Measurements from ENCODE around the gene SHROOM3. TPM values are rescaled to one million over a fixed set of nuclear protein-coding genes. Genes with fewer than 3 reads are reported as not detected.

Gene SHROOM3
- total and polyA plus RNA-seq, 2 donors (not counting 1 experiment from before 2014, with no cell fraction given), result 0.91 to 1.5 TPM

DNA sequence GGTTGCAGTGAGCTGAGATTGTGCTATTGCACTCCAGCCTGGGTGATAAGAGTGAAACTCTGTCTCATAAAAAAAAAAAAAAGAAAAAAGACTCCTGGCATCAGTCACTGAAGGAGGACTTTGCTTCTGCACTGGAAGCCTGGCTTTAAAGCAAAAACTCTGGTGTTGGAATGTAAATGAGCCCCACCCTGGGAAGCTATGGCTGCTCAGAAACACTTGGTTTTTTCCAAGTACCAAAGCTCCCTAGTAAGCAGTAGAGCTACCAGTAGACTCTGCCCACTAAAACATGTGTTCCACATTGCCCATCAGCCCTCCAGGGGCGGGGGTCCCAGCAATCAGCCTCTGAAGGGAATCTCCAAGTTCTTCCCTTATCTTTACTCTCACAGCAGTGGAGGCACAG, 154.4 kb downstream of the SHROOM3 start:
- Histone ChIP-seq H3K79me2 (ENCODE audit: control insufficient read depth, insufficient read depth, low read length) (no peaks in the 10 kb centered on the region), H2AFZ (ENCODE audit: insufficient read depth, low read depth, low read length, poor library complexity, severe bottlenecking) (no peak overlapping the region), H3K27me3 (replicated peaks in 1 of 4; ENCODE audit: control extremely low read depth in 1 of 4, control insufficient read depth in 3 of 4, insufficient read depth in 4 of 4, low read length in 3 of 4) (peaks cover 0 to 15% (median 8%) of the 10 kb centered on the region in 4 experiments), H3K4me3 (ENCODE audit: control extremely low read depth in 1 of 5, extremely low read depth in 1 of 5, insufficient read depth in 1 of 5, low read depth in 2 of 5, low read length in 4 of 5) (no peak overlapping the region), H3K36me3 (replicated peaks in 1 of 2; ENCODE audit: control extremely low read depth in 1 of 2, control insufficient read depth in 1 of 2, extremely low read depth in 1 of 2, insufficient read depth in 2 of 2, low read length in 1 of 2) (no peaks in the 10 kb centered on the region), H3K4me2 (replicated peaks; ENCODE audit: low read depth, low read length, poor library complexity, severe bottlenecking) (no peak overlapping the region), H3K4me1 (ENCODE audit: control insufficient read depth in 2 of 2, insufficient read depth in 2 of 2, low read length in 2 of 2) (peaks cover 8 to 9% of the 10 kb centered on the region in 2 donors), H3K9ac (ENCODE audit: low read length) (no peak overlapping the region), H3K27ac (ENCODE audit: low read length in 2 of 2) (no peak overlapping the region), H4K20me1 (ENCODE audit: control insufficient read depth, insufficient read depth, low read length, poor library complexity, severe bottlenecking) (no peaks in the 10 kb centered on the region), H3K9me3 (ENCODE audit: control extremely low read depth in 1 of 3, control insufficient read depth in 2 of 3, insufficient read depth in 1 of 3, low read length in 2 of 3) (peaks cover 0 to 3% (median 0%) of the 10 kb centered on the region in 3 donors)
- Mint-ChIP-seq H3K27ac (no peak overlapping the region), H3K9me3 (ENCODE audit: insufficient read depth) (no peaks in the 10 kb centered on the region), H3K4me3 (no peak overlapping the region), H3K27me3 (peaks cover 36% of the 10 kb centered on the region), H3K4me1 (peaks cover 7% of the 10 kb centered on the region)
- WGBS (ENCODE audit: insufficient coverage), result no CpG with 5 or more reads among the region's 1 CpG
- ChIA-PET CTCF (no interaction called here), POLR2A (no interaction called here)
- TF ChIP-seq EZH2 (IDR thresholded peaks at IDR 0.05; ENCODE audit: borderline replicate concordance, insufficient read depth, low read depth, low read length, poor library complexity, severe bottlenecking), result no peak
- TF ChIP-seq, protein P1, sequence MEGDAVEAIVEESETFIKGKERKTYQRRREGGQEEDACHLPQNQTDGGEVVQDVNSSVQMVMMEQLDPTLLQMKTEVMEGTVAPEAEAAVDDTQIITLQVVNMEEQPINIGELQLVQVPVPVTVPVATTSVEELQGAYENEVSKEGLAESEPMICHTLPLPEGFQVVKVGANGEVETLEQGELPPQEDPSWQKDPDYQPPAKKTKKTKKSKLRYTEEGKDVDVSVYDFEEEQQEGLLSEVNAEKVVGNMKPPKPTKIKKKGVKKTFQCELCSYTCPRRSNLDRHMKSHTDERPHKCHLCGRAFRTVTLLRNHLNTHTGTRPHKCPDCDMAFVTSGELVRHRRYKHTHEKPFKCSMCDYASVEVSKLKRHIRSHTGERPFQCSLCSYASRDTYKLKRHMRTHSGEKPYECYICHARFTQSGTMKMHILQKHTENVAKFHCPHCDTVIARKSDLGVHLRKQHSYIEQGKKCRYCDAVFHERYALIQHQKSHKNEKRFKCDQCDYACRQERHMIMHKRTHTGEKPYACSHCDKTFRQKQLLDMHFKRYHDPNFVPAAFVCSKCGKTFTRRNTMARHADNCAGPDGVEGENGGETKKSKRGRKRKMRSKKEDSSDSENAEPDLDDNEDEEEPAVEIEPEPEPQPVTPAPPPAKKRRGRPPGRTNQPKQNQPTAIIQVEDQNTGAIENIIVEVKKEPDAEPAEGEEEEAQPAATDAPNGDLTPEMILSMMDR (IDR thresholded peaks at IDR 0.05), result no peak
- intact Hi-C loops (cut with micrococcal nuclease), result no loop called here
- no peak for DNase-seq
- no peak for ATAC-seq (ENCODE audit: low read depth)

DNA sequence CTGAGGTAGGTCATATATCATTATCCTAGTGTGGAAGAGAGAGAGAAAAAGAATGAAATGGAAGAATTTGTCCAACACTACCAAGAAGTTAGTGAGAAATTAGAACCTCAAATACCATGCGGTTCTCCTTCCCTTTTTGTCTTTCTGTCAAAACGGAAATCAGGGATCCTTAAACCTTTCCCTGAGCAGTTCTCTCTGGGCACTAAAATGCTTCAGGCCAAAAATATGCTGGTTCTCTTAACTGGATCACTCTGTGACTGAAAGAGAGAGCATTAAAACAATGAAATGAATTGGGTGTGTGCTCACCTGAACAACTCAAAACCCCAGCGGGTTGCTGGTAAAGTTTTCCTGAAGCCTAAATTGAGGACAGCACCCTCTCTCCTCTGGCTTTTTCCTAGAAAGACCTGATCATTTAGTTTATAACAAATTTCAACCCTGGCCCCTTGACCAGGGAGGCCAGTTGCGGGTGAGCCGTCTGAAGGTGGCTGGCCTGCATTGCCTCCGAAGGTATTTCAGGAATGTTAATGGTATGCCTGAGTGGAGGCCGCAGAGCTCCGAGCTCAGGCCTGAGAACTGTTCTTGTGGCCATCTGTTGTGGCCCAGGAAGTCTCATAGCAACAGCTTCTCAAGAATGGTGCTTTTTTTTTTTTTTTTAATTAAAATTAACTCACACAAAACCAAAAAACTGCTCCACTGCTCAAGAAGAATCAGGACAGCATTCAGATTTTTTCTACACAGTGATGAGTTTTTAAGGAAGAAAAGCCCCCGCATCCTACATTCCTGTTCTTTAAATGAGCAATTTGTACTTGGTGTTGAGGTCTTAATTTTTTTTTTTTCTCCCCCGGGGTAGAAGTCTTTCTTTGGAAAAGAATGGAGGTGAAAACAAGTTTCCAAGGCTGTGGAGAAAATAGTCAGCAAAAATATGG, 155.1 kb downstream of the SHROOM3 start:
- Histone ChIP-seq H3K9me3 (ENCODE audit: control extremely low read depth in 1 of 3, control insufficient read depth in 2 of 3, insufficient read depth in 1 of 3, low read length in 2 of 3) (peaks cover 0 to 3% (median 0%) of the 10 kb centered on the region in 3 donors), H3K9ac (ENCODE audit: low read length) (no peak overlapping the region), H3K79me2 (ENCODE audit: control insufficient read depth, insufficient read depth, low read length) (no peaks in the 10 kb centered on the region), H3K4me2 (replicated peaks; ENCODE audit: low read depth, low read length, poor library complexity, severe bottlenecking) (no peak overlapping the region), H3K27me3 (replicated peaks in 1 of 4; ENCODE audit: control extremely low read depth in 1 of 4, control insufficient read depth in 3 of 4, insufficient read depth in 4 of 4, low read length in 3 of 4) (peaks cover 0 to 14% (median 8%) of the 10 kb centered on the region in 4 experiments), H3K27ac (ENCODE audit: low read length in 2 of 2) (no peak overlapping the region), H3K4me3 (ENCODE audit: control extremely low read depth in 1 of 5, extremely low read depth in 1 of 5, insufficient read depth in 1 of 5, low read depth in 2 of 5, low read length in 4 of 5) (no peak overlapping the region), H3K36me3 (replicated peaks in 1 of 2; ENCODE audit: control extremely low read depth in 1 of 2, control insufficient read depth in 1 of 2, extremely low read depth in 1 of 2, insufficient read depth in 2 of 2, low read length in 1 of 2) (no peaks in the 10 kb centered on the region), H2AFZ (ENCODE audit: insufficient read depth, low read depth, low read length, poor library complexity, severe bottlenecking) (no peak overlapping the region), H4K20me1 (ENCODE audit: control insufficient read depth, insufficient read depth, low read length, poor library complexity, severe bottlenecking) (no peaks in the 10 kb centered on the region), H3K4me1 (ENCODE audit: control insufficient read depth in 2 of 2, insufficient read depth in 2 of 2, low read length in 2 of 2) (peaks cover 8 to 9% of the 10 kb centered on the region in 2 donors)
- H3K4me1 Mint-ChIP-seq, result peaks cover 7% of the 10 kb centered on the region
- H3K9me3 Mint-ChIP-seq (ENCODE audit: insufficient read depth), result no peaks in the 10 kb centered on the region
- CTCF ChIA-PET, result interaction anchor here (0.6 kb wide), 1 partner anchor 8 kb away, joined by 4 read pairs; no protein-coding TSS in a partner anchor
- POLR2A ChIA-PET, result no interaction called here
- no peak for ATAC-seq (ENCODE audit: low read depth)
- DNase-seq, result no peak
- H3K27me3 Mint-ChIP-seq, result peaks cover 29% of the 10 kb centered on the region
- no peak overlapping the region for H3K4me3 Mint-ChIP-seq
- WGBS (ENCODE audit: insufficient coverage), result 95% methylated on average over 7 of the region's 10 CpGs
- H3K27ac Mint-ChIP-seq, result no peak overlapping the region
- TF ChIP-seq EZH2 (IDR thresholded peaks at IDR 0.05; ENCODE audit: borderline replicate concordance, insufficient read depth, low read depth, low read length, poor library complexity, severe bottlenecking), result no peak
- TF ChIP-seq, protein P1 (IDR thresholded peaks at IDR 0.05), result no peak
- intact Hi-C loops (cut with micrococcal nuclease), result no loop called here
